MV-4-11 (cell line): ENCODE results near the gene BMPR1A.
A peak's percentile ranks its signal among the peaks of the same experiment; 100 is the strongest.

Experiments used
- DNase-seq: peaks from one replicate; lab custom pipeline; 2025; lab: John Stamatoyannopoulos, UW

BMPR1A gene

GRCh38 chr10:86765548-86765947, 9.1 kb downstream of the BMPR1A start:
- DNase-seq = no peak

GRCh38 chr10:86768412-86769062, 12.1 kb downstream of the BMPR1A start:
- DNase-seq = no peak

GRCh38 chr10:86769991-86770390, 13.6 kb downstream of the BMPR1A start:
- DNase-seq = no peak

GRCh38 chr10:86770412-86770960, 14.1 kb downstream of the BMPR1A start:
- DNase-seq = no peak

GRCh38 chr10:86773498-86773897, 17.1 kb downstream of the BMPR1A start:
- DNase-seq = no peak

- no peak for DNase-seq
Measured at GRCh38 chr10:86775056-86775869, 18.8 kb downstream of the BMPR1A start.

- no peak for DNase-seq
Measured at GRCh38 chr10:86775870-86776180, 19.4 kb downstream of the BMPR1A start.

GRCh38 chr10:86779220-86780017, 23.0 kb downstream of the BMPR1A start:
- DNase-seq = no peak

GRCh38 chr10:86782701-86783418, 26.4 kb downstream of the BMPR1A start:
- peak; percentile 17 for DNase-seq

- DNase-seq = no peak
Measured at GRCh38 chr10:86785037-86785436, 28.6 kb downstream of the BMPR1A start.

- no peak for DNase-seq
Measured at GRCh38 chr10:86785968-86786367, 29.5 kb downstream of the BMPR1A start.

- DNase-seq = no peak
Measured at GRCh38 chr10:86786368-86786767, 29.9 kb downstream of the BMPR1A start.

GRCh38 chr10:86790394-86790793, 34.0 kb downstream of the BMPR1A start:
- DNase-seq = no peak

GRCh38 chr10:86792461-86793167, 36.2 kb downstream of the BMPR1A start:
- no peak for DNase-seq

- DNase-seq = no peak
Measured at GRCh38 chr10:86793696-86794095, 37.3 kb downstream of the BMPR1A start.

- no peak for DNase-seq
Measured at GRCh38 chr10:86795353-86795752, 38.9 kb downstream of the BMPR1A start.

GRCh38 chr10:86798025-86798424, 41.6 kb downstream of the BMPR1A start:
- no peak for DNase-seq

- DNase-seq = peak; percentile 48
Measured at GRCh38 chr10:86798611-86799010, 42.2 kb downstream of the BMPR1A start.

GRCh38 chr10:86799188-86799845, 42.9 kb downstream of the BMPR1A start:
- DNase-seq = no peak

GRCh38 chr10:86801995-86802394, 45.6 kb downstream of the BMPR1A start:
- no peak for DNase-seq
